Femur (tissue), 1 donor: Measurements from ENCODE around the gene VDAC2.

Experiments
- DNase-seq: peaks from one replicate; pipeline ENCODE4 v3.0.0-alpha.2; 2017

The VDAC2 gene

GRCh38 chr10:75254739-75255138 lies 44.1 kb downstream of the VDAC2 start:
- no peak for DNase-seq

GRCh38 chr10:75260990-75261389 lies 50.4 kb downstream of the VDAC2 start:
- no peak for DNase-seq

- DNase-seq: no peak
Observed at GRCh38 chr10:75261813-75262705, 51.5 kb downstream of the VDAC2 start.

- no peak for DNase-seq
Observed at GRCh38 chr10:75263806-75264205, 53.2 kb downstream of the VDAC2 start.

GRCh38 chr10:75265856-75266255 lies 55.3 kb downstream of the VDAC2 start:
- DNase-seq: no peak

- DNase-seq: no peak
Observed at GRCh38 chr10:75266945-75267344, 56.3 kb downstream of the VDAC2 start.

GRCh38 chr10:75269605-75270004 lies 59.0 kb downstream of the VDAC2 start:
- DNase-seq: no peak

- DNase-seq: no peak
Observed at GRCh38 chr10:75272094-75272493, 61.5 kb downstream of the VDAC2 start.

- DNase-seq: no peak
Observed at GRCh38 chr10:75272896-75273295, 62.3 kb downstream of the VDAC2 start.

- DNase-seq: no peak
Observed at GRCh38 chr10:75276069-75276872, 65.7 kb downstream of the VDAC2 start.

GRCh38 chr10:75280236-75280635 lies 69.6 kb downstream of the VDAC2 start:
- DNase-seq: no peak
